H1 (cell line): Measurements from ENCODE around the gene KLHL17. TPM values are rescaled to one million over a fixed set of nuclear protein-coding genes. Genes with fewer than 3 reads are reported as not detected.
A peak's percentile ranks its signal among the peaks of the same experiment; 100 is the strongest.

Source experiments
- ASH2L ChIP-seq: fragments of 200-600, 300-600 bp; sonication (generic); IDR thresholded peaks from one replicate; pipeline ENCODE4 v1.7.1; 2017; ENCODE audit warnings: low read length
- ATF2 ChIP-seq: IDR thresholded peaks from 2 replicates; pipeline ENCODE4 v1.6.1; 2012; ENCODE audit warnings: low read length, inconsistent platforms
- ATF3 ChIP-seq: IDR thresholded peaks from 2 replicates; pipeline ENCODE4 v1.6.1; 2011; ENCODE audit warnings: low read depth, mild to moderate bottlenecking, low read length; ENCODE audit not compliant: insufficient read depth
- BCL11A ChIP-seq, 2 experiments: IDR thresholded peaks; one replicate each; pipeline ENCODE4 v1.6.1; 2011; ENCODE audit warnings: low read depth in 2 of 2, low read length in 2 of 2, mild to moderate bottlenecking in 2 of 2
- CBX5 ChIP-seq: fragments of 300-800, 300-1000 bp; sonication (generic); IDR thresholded peaks from 2 replicates; pipeline ENCODE4 v1.7.1; 2016; ENCODE audit warnings: antibody characterized with exemption, low read length, low read depth
- CHD2 ChIP-seq: IDR thresholded peaks from 2 replicates; pipeline ENCODE4 v1.6.1; 2012; ENCODE audit warnings: low read length, improper control_type of control experiment
- CTCF ChIP-seq, 3 experiments: IDR thresholded peaks; 1 replicate in 2 of 3; 2 replicates in 1 of 3; pipeline versions ENCODE4 v1.5.1 to v1.6.1; 2011; ENCODE audit warnings: low read length in 3 of 3, mild to moderate bottlenecking in 3 of 3, inconsistent platforms in 2 of 3, low read depth in 1 of 3, moderate library complexity in 1 of 3; ENCODE audit not compliant: insufficient read depth in 1 of 3; ENCODE audit errors: control extremely low read depth in 1 of 3
- KDM1A ChIP-seq: fragments of 200-600, 300-600 bp; sonication (generic); IDR thresholded peaks from 2 replicates; pipeline ENCODE4 v1.7.1; 2016; ENCODE audit warnings: mild to moderate bottlenecking, low read length, borderline replicate concordance
- KDM4A ChIP-seq: IDR thresholded peaks from one replicate; pipeline ENCODE4 v1.7.1; 2012; ENCODE audit warnings: low read depth, mild to moderate bottlenecking, moderate library complexity, low read length, inconsistent platforms; ENCODE audit not compliant: severe bottlenecking
- MAFK ChIP-seq: IDR thresholded peaks from 2 replicates; pipeline ENCODE4 v1.6.1; 2012; ENCODE audit warnings: low read depth, mild to moderate bottlenecking, improper control_type of control experiment, low read length
- PHF8 ChIP-seq: fragments of 200-600 bp; sonication (generic); conservative IDR thresholded peaks from 2 replicates; pipeline ENCODE4 v1.7.1; 2012; ENCODE audit warnings: low read depth, mild to moderate bottlenecking, inconsistent platforms, low read length, moderate library complexity
- POU5F1 ChIP-seq: IDR thresholded peaks from 2 replicates; pipeline ENCODE4 v1.6.1; 2011; ENCODE audit warnings: low read depth, mild to moderate bottlenecking, low read length, moderate library complexity
- SIN3A ChIP-seq, 2 experiments: IDR thresholded peaks in 1 of 2; conservative IDR thresholded peaks in 1 of 2; 2 replicates each; pipeline ENCODE4 v1.6.1; 2011 to 2012; ENCODE audit warnings: low read length in 2 of 2, improper control_type of control experiment in 1 of 2, low read depth in 1 of 2, mild to moderate bottlenecking in 1 of 2
- SIRT6 ChIP-seq: IDR thresholded peaks from one replicate; pipeline ENCODE4 v1.7.1; 2012; ENCODE audit warnings: low read length, inconsistent platforms
- SP2 ChIP-seq: IDR thresholded peaks from 2 replicates; pipeline ENCODE4 v1.6.1; 2012; ENCODE audit warnings: mild to moderate bottlenecking, low read length, inconsistent platforms
- SRF ChIP-seq: IDR thresholded peaks from 2 replicates; pipeline ENCODE4 v1.6.1; 2011; ENCODE audit warnings: mild to moderate bottlenecking, low read depth, low read length, moderate library complexity
- SUZ12 ChIP-seq: fragments of 200-600 bp; sonication (generic); IDR thresholded peaks from 2 replicates; pipeline ENCODE4 v1.6.1; 2012; ENCODE audit warnings: mild to moderate bottlenecking, inconsistent platforms, low read length, moderate library complexity, mixed read lengths
- TAF1 ChIP-seq: IDR thresholded peaks from 2 replicates; pipeline ENCODE4 v1.6.1; 2011; ENCODE audit warnings: mild to moderate bottlenecking, low read depth, low read length
- TBP ChIP-seq: IDR thresholded peaks from 2 replicates; pipeline ENCODE4 v1.6.1; 2011; ENCODE audit warnings: low read depth, low read length, improper control_type of control experiment
- TEAD4 ChIP-seq: IDR thresholded peaks from 2 replicates; pipeline ENCODE4 v1.6.1; 2012; ENCODE audit warnings: low read depth, low read length, inconsistent platforms, mixed read lengths
- polyA plus RNA-seq, 7 experiments: library from polyadenylated mRNA; depleted of rRNA in 3 of 7; stranded (reverse) in 5 of 7; unstranded in 2 of 7; fragments of >200 nt in 5 of 7; fragments of 200-250 nt in 2 of 7; gene quantifications; 1 replicate in 5 of 7; 2 replicates in 1 of 7; 4 replicates in 1 of 7; pipeline versions ENCODE4 v1.2.1 to v1.2.3, GENCODE V29; 2011 to 2013; ENCODE audit warnings: missing spikeins in 2 of 7, mixed read lengths in 2 of 7
- total RNA-seq: library from RNA; stranded (reverse); fragmentation: NEBNext Ultra II Directional; extraction: Animal tissue kit (Norgen Biotek cat#: 25700); gene quantifications from 2 replicates; pipeline ENCODE4 v1.2.1, GENCODE V29; 2021

KLHL17 gene
- total and polyA plus RNA-seq, 2 of the 8 experiments (the other 6 are each of a cell fraction or from before 2014, with no cell fraction given): 32.6 to 36.1 TPM

- TF ChIP-seq SIN3A (conservative IDR thresholded peaks at IDR 0.05 in 1 of 2, IDR thresholded peaks at IDR 0.05 in 1 of 2; ENCODE audit: low read depth in 1 of 2, low read length in 2 of 2) (0 out of 4 replicates have a peak, but pooled peaks of 1 of the 2 experiments have one; percentile 63), ATF3 (no peak), POU5F1 (no peak), ASH2L (no peak), TBP (no peak), CHD2 (no peak), KDM1A (no peak), BCL11A (IDR thresholded peaks at IDR 0.05; ENCODE audit: low read depth in 2 of 2, low read length in 2 of 2) (no peak), TAF1 (no peak), TEAD4 (no peak), CTCF (IDR thresholded peaks at IDR 0.05; ENCODE audit: control extremely low read depth in 1 of 3, insufficient read depth in 1 of 3, low read depth in 1 of 3, low read length in 3 of 3) (peak in 2 of 3 experiments; percentile 59 to 60; a peak in 3 of 4 replicates), CBX5 (no peak), SP2 (no peak), MAFK (no peak), SRF (no peak), KDM4A (no peak), PHF8 (no peak), SUZ12 (no peak), ATF2 (no peak), SIRT6 (no peak)
Observed at GRCh38 chr1:975896-976683, 15.7 kb downstream of the KLHL17 start (continued).
